Right atrium auricular region (tissue), 2 donors: ENCODE results near the gene PRR20G. TPM values are rescaled to one million over a fixed set of nuclear protein-coding genes. Genes with fewer than 3 reads are reported as not detected.

Experiments
- DNase-seq: peaks from one replicate; pipeline ENCODE4 v3.0.0-alpha.2; 2019; ENCODE audit warnings: low spot score
- H3K27ac ChIP-seq, 2 donors: fragments of 200-600 bp; sonication (generic); 1 replicate in 1 of 2; 2 replicates in 1 of 2; pipeline ENCODE4 v1.5.1; 2016 to 2019
- H3K27me3 ChIP-seq, 2 donors: fragments of 200-600 bp; sonication (generic); one replicate each; pipeline versions ENCODE4 v1.5.1 to v1.6.0; 2017 to 2019
- H3K36me3 ChIP-seq: fragments of 200-600 bp; sonication (generic); one replicate; pipeline ENCODE4 v1.5.1; 2016
- H3K4me1 ChIP-seq, 2 donors: fragments of 200-600 bp; sonication (generic); one replicate each; pipeline versions ENCODE4 v1.5.1 to v1.6.0; 2017 to 2019
- H3K4me3 ChIP-seq, 2 donors: fragments of 200-600 bp; sonication (generic); 1 replicate in 1 of 2; 2 replicates in 1 of 2; pipeline ENCODE4 v1.5.1; 2017 to 2019; ENCODE audit warnings: mild to moderate bottlenecking in 1 of 2, moderate library complexity in 1 of 2
- H3K9me3 ChIP-seq, 2 donors: fragments of 200-600 bp; sonication (generic); one replicate each; pipeline ENCODE4 v1.5.1; 2019
- total RNA-seq, 2 donors: library from RNA; depleted of rRNA; stranded (reverse); fragments of >200 nt; gene quantifications; one replicate each; pipeline ENCODE4 v1.1.0, GENCODE V29; 2016
- TF ChIP-seq, protein P1 (sequence below), 2 donors: fragments of 200-600 bp; sonication (generic); IDR thresholded peaks; one replicate each; pipeline ENCODE4 v1.5.1; 2019; ENCODE audit warnings: antibody characterized with exemption in 2 of 2

Gene PRR20G
- total RNA-seq, 2 donors from 2014 or later = not detected

DNA sequence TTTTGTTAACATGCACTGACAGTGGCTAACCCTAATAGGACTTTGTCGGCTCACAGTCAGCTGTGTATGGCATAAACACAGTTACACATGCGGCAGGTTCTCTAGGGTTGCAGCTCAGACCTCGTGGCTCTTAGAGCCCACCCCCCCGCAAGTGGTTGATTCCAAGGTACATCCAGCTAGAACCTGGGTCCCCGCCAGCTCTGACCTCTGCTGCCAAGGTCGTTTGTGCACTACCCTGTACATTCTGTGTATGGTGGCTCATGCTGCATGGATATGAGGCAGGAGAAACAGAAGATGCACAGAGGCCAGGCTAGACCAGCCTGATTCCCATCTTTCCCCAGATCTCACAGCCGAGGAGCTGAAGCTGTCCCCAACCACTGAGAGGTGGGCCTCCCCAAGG, 25.9 kb downstream of the PRR20G start:
- Histone ChIP-seq H3K36me3 (no peaks in the 10 kb centered on the region), H3K27ac (no peak overlapping the region), H3K9me3 (no peaks in the 10 kb centered on the region), H3K27me3 (no peaks in the 10 kb centered on the region), H3K4me1 (no peaks in the 10 kb centered on the region), H3K4me3 (no peak overlapping the region)
- DNase-seq = no peak
- TF ChIP-seq, protein P1, sequence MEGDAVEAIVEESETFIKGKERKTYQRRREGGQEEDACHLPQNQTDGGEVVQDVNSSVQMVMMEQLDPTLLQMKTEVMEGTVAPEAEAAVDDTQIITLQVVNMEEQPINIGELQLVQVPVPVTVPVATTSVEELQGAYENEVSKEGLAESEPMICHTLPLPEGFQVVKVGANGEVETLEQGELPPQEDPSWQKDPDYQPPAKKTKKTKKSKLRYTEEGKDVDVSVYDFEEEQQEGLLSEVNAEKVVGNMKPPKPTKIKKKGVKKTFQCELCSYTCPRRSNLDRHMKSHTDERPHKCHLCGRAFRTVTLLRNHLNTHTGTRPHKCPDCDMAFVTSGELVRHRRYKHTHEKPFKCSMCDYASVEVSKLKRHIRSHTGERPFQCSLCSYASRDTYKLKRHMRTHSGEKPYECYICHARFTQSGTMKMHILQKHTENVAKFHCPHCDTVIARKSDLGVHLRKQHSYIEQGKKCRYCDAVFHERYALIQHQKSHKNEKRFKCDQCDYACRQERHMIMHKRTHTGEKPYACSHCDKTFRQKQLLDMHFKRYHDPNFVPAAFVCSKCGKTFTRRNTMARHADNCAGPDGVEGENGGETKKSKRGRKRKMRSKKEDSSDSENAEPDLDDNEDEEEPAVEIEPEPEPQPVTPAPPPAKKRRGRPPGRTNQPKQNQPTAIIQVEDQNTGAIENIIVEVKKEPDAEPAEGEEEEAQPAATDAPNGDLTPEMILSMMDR (IDR thresholded peaks at IDR 0.05) = no peak

- Histone ChIP-seq H3K4me1 (no peaks in the 10 kb centered on the region), H3K9me3 (no peaks in the 10 kb centered on the region), H3K36me3 (no peaks in the 10 kb centered on the region), H3K4me3 (no peak overlapping the region), H3K27me3 (no peaks in the 10 kb centered on the region), H3K27ac (no peak overlapping the region)
- no peak for DNase-seq
- TF ChIP-seq, protein P1 (IDR thresholded peaks at IDR 0.05) = no peak
Measured at GRCh38 chr3:127260826-127261555, 26.9 kb downstream of the PRR20G start.

- TF ChIP-seq, protein P1 (IDR thresholded peaks at IDR 0.05) = no peak
- Histone ChIP-seq H3K4me1 (no peaks in the 10 kb centered on the region), H3K36me3 (no peaks in the 10 kb centered on the region), H3K9me3 (no peaks in the 10 kb centered on the region), H3K4me3 (no peak overlapping the region), H3K27me3 (no peaks in the 10 kb centered on the region), H3K27ac (no peak overlapping the region)
- no peak for DNase-seq
Measured at GRCh38 chr3:127260416-127260815, 27.4 kb downstream of the PRR20G start.

DNA sequence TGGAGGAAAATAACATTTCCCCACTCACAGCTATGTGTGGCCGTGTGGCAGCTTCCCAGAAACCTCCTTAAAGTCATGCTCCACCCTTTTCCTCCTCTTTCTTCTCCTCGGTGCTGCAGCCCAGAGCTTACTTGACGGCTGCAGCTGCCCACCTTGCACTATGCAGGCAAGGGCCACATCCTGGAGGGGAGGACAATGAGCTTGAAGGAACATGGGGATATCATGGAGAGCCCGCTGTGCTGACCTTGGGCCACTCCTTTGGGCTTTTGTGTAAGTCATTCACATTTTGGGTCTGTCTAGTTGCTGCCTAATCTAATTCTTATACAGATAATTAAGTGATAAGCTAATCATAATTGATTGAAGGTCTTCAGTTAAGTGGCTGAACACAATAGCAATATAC, 28.0 kb downstream of the PRR20G start:
- Histone ChIP-seq H3K9me3 (no peaks in the 10 kb centered on the region), H3K4me1 (no peaks in the 10 kb centered on the region), H3K27me3 (no peaks in the 10 kb centered on the region), H3K27ac (no peak overlapping the region), H3K4me3 (no peak overlapping the region), H3K36me3 (no peaks in the 10 kb centered on the region)
- DNase-seq = no peak
- TF ChIP-seq, protein P1 (IDR thresholded peaks at IDR 0.05) = no peak

DNA sequence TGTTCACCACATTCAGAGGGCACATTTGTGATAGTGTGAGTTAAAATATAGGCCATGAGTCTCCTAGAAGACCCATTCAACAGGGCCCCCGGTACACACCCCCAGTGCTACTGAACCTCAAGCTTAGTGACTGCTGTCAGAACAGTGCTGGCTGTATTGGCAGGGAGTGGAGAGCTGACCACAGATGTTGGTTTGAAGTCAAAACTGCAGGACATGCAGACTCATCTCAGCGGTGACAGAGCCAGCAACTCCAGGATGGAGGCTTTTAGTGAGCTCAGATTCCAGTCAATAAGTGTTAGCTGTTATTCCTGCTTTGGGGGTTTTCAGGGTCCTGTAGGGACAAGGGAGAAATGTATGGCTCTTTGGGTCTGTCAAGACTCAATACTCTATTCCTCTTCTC, 29.1 kb downstream of the PRR20G start:
- H3K4me1 ChIP-seq = no peaks in the 10 kb centered on the region
- H3K36me3 ChIP-seq = no peaks in the 10 kb centered on the region
- no peaks in the 10 kb centered on the region for H3K9me3 ChIP-seq
- no peak overlapping the region for H3K4me3 ChIP-seq
- no peak for DNase-seq
- H3K27me3 ChIP-seq = no peaks in the 10 kb centered on the region
- H3K27ac ChIP-seq = no peak overlapping the region
- TF ChIP-seq, protein P1 (IDR thresholded peaks at IDR 0.05) = no peak

DNA sequence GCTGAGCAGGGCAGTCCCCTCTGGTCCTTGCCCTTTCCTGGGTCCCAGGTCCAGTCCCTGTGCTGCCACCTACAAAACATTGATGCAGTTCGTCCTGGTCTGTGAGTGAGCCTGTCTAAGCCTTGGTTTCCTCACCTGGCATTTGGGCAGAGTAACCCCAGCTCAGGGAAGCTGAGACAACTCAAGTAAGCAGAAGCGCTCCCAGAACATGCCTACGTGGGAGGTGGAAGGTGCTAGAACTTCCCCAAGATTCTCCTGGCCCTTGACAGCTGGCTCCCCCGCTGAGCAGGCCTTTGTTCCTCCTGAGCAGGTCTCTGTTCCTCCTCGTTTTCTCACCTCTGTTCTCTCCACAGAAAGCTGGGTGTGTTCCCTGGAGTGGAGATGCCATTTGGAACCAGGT, 30.5 kb downstream of the PRR20G start:
- Histone ChIP-seq H3K27me3 (no peaks in the 10 kb centered on the region), H3K27ac (no peak overlapping the region), H3K4me3 (no peak overlapping the region), H3K9me3 (no peaks in the 10 kb centered on the region), H3K4me1 (no peaks in the 10 kb centered on the region), H3K36me3 (no peaks in the 10 kb centered on the region)
- TF ChIP-seq, protein P1 (IDR thresholded peaks at IDR 0.05) = no peak
- no peak for DNase-seq
